SK-N-SH (cell line): ENCODE data around the gene PDHB. TPM values are rescaled to one million over a fixed set of nuclear protein-coding genes. Genes with fewer than 3 reads are reported as not detected.

Experiments
- CTCF ChIA-PET: fragments of 300-600, 350-600 bp; formaldehyde crosslinking; extraction: SDS; loops from one replicate; lab custom pipeline; 2021; lab: Yijun Ruan, JAX
- POLR2A ChIA-PET: fragments of 350-600 bp; sonication (Branson Sonifier 250); formaldehyde crosslinking; extraction: SDS; loops from one replicate; lab custom pipeline; 2020; ENCODE audit warnings: antibody characterized with exemption, inconsistent platforms; lab: Yijun Ruan, JAX
- DNase-seq: peaks from one replicate; pipeline ENCODE4 v3.0.0; 2012
- H2AFZ ChIP-seq: fragments of 200-600 bp; sonication (generic); 2 replicates; pipeline ENCODE4 v1.8.1; 2016; ENCODE audit warnings: antibody characterized with exemption, mild to moderate bottlenecking, low read depth
- H3F3A ChIP-seq: fragments of 200-600 bp; sonication (generic); replicated peaks from 2 replicates; pipeline ENCODE3; 2016; ENCODE audit warnings: antibody characterized with exemption, mild to moderate bottlenecking; ENCODE audit not compliant: insufficient read depth
- H3K27ac ChIP-seq, 2 experiments: fragments of 200-500 bp in 1 of 2; fragments of 200-600 bp in 1 of 2; sonication (Bioruptor generic) in 1 of 2; sonication (generic), shearing (Covaris generic) in 1 of 2; 2 replicates each; pipeline versions ENCODE4 v1.5.1 to v1.6.1; 2014 to 2016; ENCODE audit warnings: low read depth in 2 of 2, inconsistent platforms in 1 of 2, low read length in 1 of 2, mild to moderate bottlenecking in 1 of 2, mixed read lengths in 1 of 2
- H3K27me3 ChIP-seq: fragments of 200-600 bp; sonication (generic), shearing (Covaris generic); 2 replicates; pipeline ENCODE4 v1.6.1; 2016; ENCODE audit warnings: mixed run types; ENCODE audit not compliant: insufficient read depth
- H3K36me3 ChIP-seq, 2 experiments: fragments of 200-500 bp in 1 of 2; fragments of 200-600 bp in 1 of 2; sonication (Bioruptor generic) in 1 of 2; sonication (generic) in 1 of 2; replicated peaks in 1 of 2; 2 replicates each; pipeline versions ENCODE3 to v1.5.1; 2014 to 2016; ENCODE audit warnings: low read length in 1 of 2, mild to moderate bottlenecking in 1 of 2; ENCODE audit not compliant: insufficient read depth in 2 of 2, control insufficient read depth in 1 of 2
- H3K4me1 ChIP-seq, 2 experiments: fragments of 200-500 bp in 1 of 2; fragments of 200-600 bp in 1 of 2; sonication (Bioruptor generic) in 1 of 2; sonication (generic), shearing (Covaris generic) in 1 of 2; 2 replicates each; pipeline versions ENCODE4 v1.5.1 to v1.6.1; 2014 to 2016; ENCODE audit warnings: low read depth in 1 of 2, low read length in 1 of 2, mixed run types in 1 of 2; ENCODE audit not compliant: insufficient read depth in 2 of 2, control insufficient read depth in 1 of 2
- H3K4me2 ChIP-seq: fragments of 200-600 bp; sonication (generic), shearing (Covaris generic); 2 replicates; pipeline ENCODE4 v1.6.1; 2017; ENCODE audit warnings: mixed run types
- H3K4me3 ChIP-seq, 2 experiments: fragments of 200-500 bp in 1 of 2; fragments of 200-600 bp in 1 of 2; sonication (Bioruptor generic) in 1 of 2; sonication (generic), shearing (Covaris generic) in 1 of 2; 2 replicates each; pipeline versions ENCODE4 v1.5.1 to v1.8.1; 2014 to 2016; ENCODE audit warnings: low read depth in 2 of 2, inconsistent platforms in 1 of 2, low read length in 1 of 2, mild to moderate bottlenecking in 1 of 2, mixed read lengths in 1 of 2, moderate library complexity in 1 of 2
- H3K79me2 ChIP-seq: fragments of 200-600 bp; sonication (generic); 2 replicates; pipeline ENCODE4 v1.8.1; 2017; ENCODE audit warnings: mild to moderate bottlenecking; ENCODE audit not compliant: insufficient read depth
- H3K9ac ChIP-seq: fragments of 200-600 bp; sonication (generic); 2 replicates; pipeline ENCODE4 v1.6.1; 2017; ENCODE audit warnings: mixed run types
- H3K9me2 ChIP-seq: fragments of 200-600 bp; sonication (generic); 2 replicates; pipeline ENCODE4 v1.6.1; 2017; ENCODE audit warnings: mixed run types
- H3K9me3 ChIP-seq: fragments of 200-600 bp; sonication (generic); 2 replicates; pipeline ENCODE4 v1.6.1; 2017; ENCODE audit warnings: mixed run types, mild to moderate bottlenecking, moderate library complexity
- H4K20me1 ChIP-seq: fragments of 200-600 bp; sonication (generic); 2 replicates; pipeline ENCODE4 v1.6.1; 2017; ENCODE audit warnings: mild to moderate bottlenecking, mixed run types; ENCODE audit not compliant: insufficient read depth
- CHD2 ChIP-seq: fragments of 150-350 bp; IDR thresholded peaks from 2 replicates; pipeline ENCODE4 v1.6.1; 2018; ENCODE audit warnings: low read length; ENCODE audit not compliant: partially characterized antibody
- CTCF ChIP-seq: fragments of 200-600 bp; sonication (generic); IDR thresholded peaks from 2 replicates; pipeline ENCODE4 v1.6.1; 2017; ENCODE audit warnings: antibody characterized with exemption, mild to moderate bottlenecking, moderate library complexity
- ELF1 ChIP-seq: IDR thresholded peaks from 2 replicates; pipeline ENCODE4 v1.4.0; 2012
- FOXM1 ChIP-seq: IDR thresholded peaks from 2 replicates; pipeline ENCODE4 v1.4.0; 2012; ENCODE audit warnings: low read depth, mild to moderate bottlenecking
- JUND ChIP-seq: IDR thresholded peaks from 2 replicates; pipeline ENCODE4 v1.4.0; 2012
- MXI1 ChIP-seq: IDR thresholded peaks from 2 replicates; pipeline ENCODE4 v1.6.1; 2012; ENCODE audit warnings: mild to moderate bottlenecking, low read depth, low read length, improper control_type of control experiment
- REST ChIP-seq: IDR thresholded peaks from 2 replicates; pipeline ENCODE4 v1.6.1; 2012; ENCODE audit warnings: mild to moderate bottlenecking, low read depth, low read length, moderate library complexity
- RXRA ChIP-seq: IDR thresholded peaks from 2 replicates; pipeline ENCODE4 v1.4.0; 2012; ENCODE audit warnings: low read depth, mild to moderate bottlenecking, borderline replicate concordance
- SIN3A ChIP-seq: IDR thresholded peaks from 2 replicates; pipeline ENCODE4 v1.6.1; 2012; ENCODE audit warnings: low read depth, mild to moderate bottlenecking, low read length, moderate library complexity, borderline replicate concordance
- ZBTB33 ChIP-seq: IDR thresholded peaks from 2 replicates; pipeline ENCODE4 v1.4.0; 2012; ENCODE audit warnings: low read depth, borderline replicate concordance
- WGBS: methylation state at CpG from one replicate; pipeline ENCODE4 v1.1.6; 2017; ENCODE audit warnings: low lambda C conversion rate; 5-methylcytosine and 5-hydroxymethylcytosine counted together
- polyA plus RNA-seq, 3 experiments: library from polyadenylated mRNA; depleted of rRNA; stranded (reverse); fragments of >200 nt; gene quantifications; 2 replicates each; pipeline ENCODE4 v1.2.3, GENCODE V29; 2012

The PDHB gene
- polyA plus RNA-seq, 1 of the 3 experiments (the other 2 are of a cell fraction), result 87.5 TPM

- Histone ChIP-seq H3K9me2 (no peaks in the 10 kb centered on the region), H3K36me3 (peaks cover 0 to 10% of the 10 kb centered on the region in 2 experiments), H3K4me2 (no peak overlapping the region), H3K79me2 (no peaks in the 10 kb centered on the region), H2AFZ (no peak overlapping the region), H3F3A (no peaks in the 10 kb centered on the region), H4K20me1 (no peaks in the 10 kb centered on the region), H3K27me3 (no peaks in the 10 kb centered on the region), H3K27ac (no peak overlapping the region), H3K9me3 (no peaks in the 10 kb centered on the region), H3K4me3 (no peak overlapping the region), H3K4me1 (no peaks in the 10 kb centered on the region), H3K9ac (no peak overlapping the region)
- TF ChIP-seq REST (no peak), FOXM1 (no peak), ELF1 (no peak), CTCF (no peak), CHD2 (no peak), MXI1 (no peak), ZBTB33 (no peak), SIN3A (no peak), JUND (no peak), RXRA (no peak)
- CTCF ChIA-PET, result interaction anchor here (1.6 to 4.4 kb wide), 4 partner anchors 11 to 97 kb away, joined by 3 to 15 read pairs (median 6); partner anchors contain the start of genes HTD2 and RPP14
- POLR2A ChIA-PET, result no interaction called here
- DNase-seq, result no peak
- WGBS, result 92% methylated on average over 6 of the region's 6 CpGs
Observed at GRCh38 chr3:58403513-58404109, 30.0 kb downstream of the PDHB start.
